ENCODE data around the gene STOML1.

The STOML1 gene

DNA sequence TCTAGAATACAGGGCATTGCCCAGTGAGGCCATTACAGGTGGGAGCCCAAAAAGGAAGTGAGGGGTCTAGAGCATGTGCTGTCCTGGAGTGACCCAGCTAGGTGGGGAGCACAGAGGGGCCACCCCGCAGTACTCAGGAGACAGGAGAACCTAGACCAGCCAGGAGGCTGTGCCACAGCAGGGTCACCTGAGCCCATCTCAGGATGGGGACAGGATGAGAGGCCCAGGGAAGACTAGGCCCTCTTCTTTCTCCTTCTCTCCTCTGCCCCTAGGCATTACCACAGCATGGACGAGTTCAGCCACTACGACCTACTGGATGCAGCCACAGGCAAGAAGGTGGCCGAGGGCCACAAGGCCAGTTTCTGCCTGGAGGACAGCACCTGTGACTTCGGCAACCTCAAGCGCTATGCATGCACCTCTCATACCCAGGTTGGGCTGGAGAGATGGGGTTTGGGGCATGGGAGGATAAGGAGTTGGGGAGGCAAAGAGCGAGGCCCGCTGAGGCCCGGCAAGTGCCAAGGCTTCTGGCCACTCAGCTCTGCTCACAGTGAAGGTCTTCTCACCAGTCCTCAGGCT lies 45.2 kb downstream of the STOML1 start:
- Mint-ChIP-seq H3K36me3 (ENCODE audit: low read depth) (peaks cover 26% of the 10 kb centered on the region), H3K9me3 (no peaks in the 10 kb centered on the region), H3K27ac (peak overlapping the region in 2 of 3 experiments; percentile 20 to 55), H3K27me3 (ENCODE audit: low read depth) (peaks cover 3% of the 10 kb centered on the region), H3K4me1 (peaks cover 49% of the 10 kb centered on the region), H3K4me3 (no peak overlapping the region)
- TF ChIP-seq, protein P1, sequence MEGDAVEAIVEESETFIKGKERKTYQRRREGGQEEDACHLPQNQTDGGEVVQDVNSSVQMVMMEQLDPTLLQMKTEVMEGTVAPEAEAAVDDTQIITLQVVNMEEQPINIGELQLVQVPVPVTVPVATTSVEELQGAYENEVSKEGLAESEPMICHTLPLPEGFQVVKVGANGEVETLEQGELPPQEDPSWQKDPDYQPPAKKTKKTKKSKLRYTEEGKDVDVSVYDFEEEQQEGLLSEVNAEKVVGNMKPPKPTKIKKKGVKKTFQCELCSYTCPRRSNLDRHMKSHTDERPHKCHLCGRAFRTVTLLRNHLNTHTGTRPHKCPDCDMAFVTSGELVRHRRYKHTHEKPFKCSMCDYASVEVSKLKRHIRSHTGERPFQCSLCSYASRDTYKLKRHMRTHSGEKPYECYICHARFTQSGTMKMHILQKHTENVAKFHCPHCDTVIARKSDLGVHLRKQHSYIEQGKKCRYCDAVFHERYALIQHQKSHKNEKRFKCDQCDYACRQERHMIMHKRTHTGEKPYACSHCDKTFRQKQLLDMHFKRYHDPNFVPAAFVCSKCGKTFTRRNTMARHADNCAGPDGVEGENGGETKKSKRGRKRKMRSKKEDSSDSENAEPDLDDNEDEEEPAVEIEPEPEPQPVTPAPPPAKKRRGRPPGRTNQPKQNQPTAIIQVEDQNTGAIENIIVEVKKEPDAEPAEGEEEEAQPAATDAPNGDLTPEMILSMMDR (IDR thresholded peaks at IDR 0.05; ENCODE audit: unreplicated experiment in 3 of 3) = no peak

DNA sequence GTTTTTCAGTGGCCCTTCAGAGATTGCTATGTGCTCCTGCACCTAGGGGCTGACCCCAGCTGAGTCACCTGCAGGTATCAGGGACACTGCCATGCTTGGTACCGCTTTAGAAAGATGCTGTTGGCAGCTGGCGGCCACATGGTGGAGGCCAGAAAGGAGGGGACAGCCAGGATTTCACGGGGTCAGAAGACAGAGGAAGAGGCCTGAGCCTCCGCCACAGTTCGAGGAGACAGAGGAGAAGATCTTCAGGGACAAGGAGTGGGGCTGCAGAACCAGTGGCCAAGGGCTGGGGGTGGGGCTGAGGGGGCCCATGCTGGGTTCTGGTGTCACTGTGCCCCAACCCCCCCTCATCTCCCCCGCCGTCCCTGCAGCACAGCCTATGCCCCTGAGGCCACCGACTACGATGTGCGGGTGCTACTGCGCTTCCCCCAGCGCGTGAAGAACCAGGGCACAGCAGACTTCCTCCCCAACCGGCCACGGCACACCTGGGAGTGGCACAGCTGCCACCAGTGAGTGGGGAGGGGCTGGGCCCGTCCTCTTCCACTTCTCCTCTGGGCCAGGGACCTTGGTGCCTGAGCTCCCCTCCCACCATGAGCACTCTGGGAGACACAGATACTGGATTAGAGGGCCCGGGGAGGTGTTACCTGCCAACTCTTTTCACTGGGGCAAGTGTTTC lies 45.9 kb downstream of the STOML1 start:
- Mint-ChIP-seq H3K27me3 (ENCODE audit: low read depth) (peaks cover 3% of the 10 kb centered on the region), H3K4me3 (no peak overlapping the region), H3K9me3 (no peaks in the 10 kb centered on the region), H3K27ac (peak overlapping the region in 2 of 3 experiments; percentile 55 to 68), H3K36me3 (ENCODE audit: low read depth) (peaks cover 24% of the 10 kb centered on the region), H3K4me1 (peaks cover 51% of the 10 kb centered on the region)
- TF ChIP-seq, protein P1 (IDR thresholded peaks at IDR 0.05; ENCODE audit: unreplicated experiment in 3 of 3) = no peak

DNA sequence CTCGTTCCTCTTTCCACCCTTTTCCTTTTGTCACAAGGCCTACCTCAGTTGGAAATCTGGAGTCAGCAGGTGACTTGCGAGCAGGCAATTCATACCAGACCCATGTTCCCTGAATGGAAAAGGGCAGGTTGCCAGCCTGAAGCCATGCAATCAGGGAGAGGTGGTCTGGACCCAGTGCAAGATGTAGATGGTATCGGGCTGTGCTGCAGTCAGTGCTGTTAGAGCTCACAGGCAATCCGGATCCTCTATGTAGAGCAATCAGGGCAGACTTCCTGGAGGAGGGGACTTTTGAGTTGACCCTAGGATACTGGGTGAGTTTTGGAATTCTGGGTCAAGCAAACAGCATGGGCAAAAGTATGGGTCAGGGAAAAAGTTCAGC lies 47.0 kb downstream of the STOML1 start:
- H3K9me3 Mint-ChIP-seq = no peaks in the 10 kb centered on the region

DNA sequence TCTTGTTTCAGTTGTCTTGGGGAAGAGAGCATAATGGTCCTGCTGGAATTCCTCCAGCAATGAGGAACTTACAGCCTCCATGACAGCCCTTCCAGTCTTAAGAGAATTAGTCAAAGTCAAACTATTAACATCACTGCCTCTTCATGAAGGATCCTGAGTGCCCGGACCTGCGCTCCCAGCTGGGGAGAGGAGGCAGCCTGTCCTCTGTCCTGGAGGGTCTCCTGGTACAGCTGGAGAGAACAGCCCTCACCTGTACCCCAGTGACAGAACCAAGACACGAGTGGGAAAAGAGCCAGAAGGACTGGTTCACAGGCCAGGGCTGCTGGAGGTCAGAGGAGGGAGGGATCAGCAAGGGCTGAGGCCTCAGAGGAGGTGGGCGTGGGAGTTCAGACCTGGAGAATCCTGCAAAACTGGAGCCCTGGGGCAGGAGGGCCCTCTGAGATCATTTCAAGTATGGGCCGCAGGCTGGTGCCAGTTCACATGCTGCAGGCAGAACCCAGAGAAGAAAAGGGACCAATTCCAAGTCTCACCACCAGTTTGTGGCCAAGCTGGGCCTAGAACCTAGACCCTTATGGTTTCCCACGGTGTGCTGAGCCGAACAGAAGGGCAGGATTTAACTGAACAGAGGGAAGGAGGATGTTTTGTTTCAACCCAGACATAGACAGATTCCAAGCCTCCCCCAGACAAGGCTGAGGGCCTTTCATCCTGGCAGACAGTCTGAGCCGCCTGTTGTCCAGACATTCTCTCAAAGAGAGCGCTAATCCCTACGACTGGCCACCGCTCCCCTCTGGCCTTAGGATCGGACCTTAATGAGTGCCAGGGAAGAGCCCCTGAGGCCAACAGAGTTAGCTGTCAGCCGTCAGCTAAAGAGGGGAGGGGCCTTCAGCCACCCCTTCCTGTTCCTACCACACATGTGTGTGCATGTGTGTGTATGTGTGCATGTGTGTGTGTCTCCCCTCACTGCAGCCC lies 47.6 kb downstream of the STOML1 start:
- Mint-ChIP-seq H3K27ac (peak overlapping the region; percentile 67 to 96 (median 92)), H3K4me3 (no peak overlapping the region), H3K36me3 (ENCODE audit: low read depth) (peaks cover 22% of the 10 kb centered on the region), H3K4me1 (peaks cover 53% of the 10 kb centered on the region), H3K9me3 (no peaks in the 10 kb centered on the region), H3K27me3 (ENCODE audit: low read depth) (peaks cover 3% of the 10 kb centered on the region)
- TF ChIP-seq, protein P1 (IDR thresholded peaks at IDR 0.05; ENCODE audit: unreplicated experiment in 3 of 3) = no peak

More for the DNA sequence above, 47.0 kb downstream of the STOML1 start:
- H3K4me3 Mint-ChIP-seq = no peak overlapping the region
- peak overlapping the region; percentile 67 to 96 (median 92) for H3K27ac Mint-ChIP-seq
- peaks cover 3% of the 10 kb centered on the region for H3K27me3 Mint-ChIP-seq (ENCODE audit: low read depth)
- TF ChIP-seq, protein P1 (IDR thresholded peaks at IDR 0.05; ENCODE audit: unreplicated experiment in 3 of 3) = no peak
- H3K36me3 Mint-ChIP-seq (ENCODE audit: low read depth) = peaks cover 22% of the 10 kb centered on the region
- H3K4me1 Mint-ChIP-seq = peaks cover 49% of the 10 kb centered on the region

DNA sequence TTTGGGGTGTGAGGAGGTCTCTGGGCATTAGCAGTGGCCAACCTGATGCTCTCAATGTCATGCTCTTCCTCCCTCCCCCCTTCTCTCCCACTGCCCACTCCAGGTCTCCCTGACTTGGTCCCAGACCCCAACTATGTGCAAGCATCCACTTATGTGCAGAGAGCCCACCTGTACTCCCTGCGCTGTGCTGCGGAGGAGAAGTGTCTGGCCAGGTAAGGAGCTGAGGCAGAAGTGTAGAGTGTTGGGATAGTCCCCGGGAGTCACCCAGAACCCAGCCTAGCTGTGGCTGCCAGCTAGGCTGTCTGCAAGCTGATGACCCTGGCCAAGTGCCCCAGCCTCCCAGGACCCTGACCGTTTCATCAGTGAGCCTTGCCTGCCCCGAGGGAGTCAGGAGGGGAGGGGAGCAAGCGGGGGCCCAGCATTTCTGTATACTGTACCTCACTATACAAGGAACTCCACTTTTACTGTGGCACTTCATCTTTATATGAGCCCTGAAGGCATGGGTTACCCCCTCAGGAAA lies 49.3 kb downstream of the STOML1 start:
- TF ChIP-seq, protein P1 (IDR thresholded peaks at IDR 0.05; ENCODE audit: unreplicated experiment in 3 of 3) = no peak

More for the DNA sequence above, 49.3 kb downstream of the STOML1 start:
- peaks cover 61% of the 10 kb centered on the region for H3K4me1 Mint-ChIP-seq
- H3K27me3 Mint-ChIP-seq (ENCODE audit: low read depth) = no peaks in the 10 kb centered on the region
- H3K9me3 Mint-ChIP-seq = no peaks in the 10 kb centered on the region
- peak overlapping the region; percentile 92 to 96 (median 94) for H3K27ac Mint-ChIP-seq
- H3K36me3 Mint-ChIP-seq (ENCODE audit: low read depth) = peaks cover 16% of the 10 kb centered on the region
- H3K4me3 Mint-ChIP-seq = no peak overlapping the region

Measured in nephron (organoid).